Measurements from ENCODE around the gene TMEFF1. TPM values are rescaled to one million over a fixed set of nuclear protein-coding genes. Genes with fewer than 3 reads are reported as not detected.

Gene TMEFF1
- total RNA-seq, 2 experiments from 2014 or later: 0.24 to 0.95 TPM

GRCh38 chr9:100455470-100455869, 17.5 kb upstream of the TMEFF1 start:
- Mint-ChIP-seq H3K4me1 (ENCODE audit: low read depth) (no peaks in the 10 kb centered on the region), H3K27me3 (no peaks in the 10 kb centered on the region), H3K9me3 (no peaks in the 10 kb centered on the region), H3K36me3 (peaks cover 21% of the 10 kb centered on the region), H3K27ac (no peak overlapping the region), H3K4me3 (no peak overlapping the region)
- intact Hi-C loops (cut with micrococcal nuclease): no loop called here
- DNase-seq: no peak
- POLR2A ChIA-PET: no interaction called here
- CTCF ChIA-PET: no interaction called here

DNA sequence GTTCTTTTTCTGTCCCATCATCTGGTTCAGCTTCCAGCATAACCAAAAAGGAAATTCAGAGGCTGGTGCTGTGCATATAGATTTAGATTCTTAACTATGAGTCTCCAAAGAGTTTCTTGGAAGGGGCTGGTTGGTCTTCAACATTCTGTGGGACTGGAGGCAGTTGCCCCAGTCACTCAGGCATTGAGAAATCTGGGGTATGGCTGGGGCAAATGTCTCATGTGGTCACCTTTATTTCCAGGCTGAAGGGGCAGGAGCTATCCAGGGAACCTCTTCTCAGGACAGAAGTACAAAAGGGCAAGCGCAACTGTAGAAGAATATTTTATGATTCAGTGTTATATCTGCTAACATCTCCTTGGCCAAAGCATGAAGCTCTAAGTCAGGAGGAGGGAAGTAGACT, 15.4 kb upstream of the TMEFF1 start:
- H3K27me3 Mint-ChIP-seq: no peaks in the 10 kb centered on the region
- no peak overlapping the region for H3K27ac Mint-ChIP-seq
- intact Hi-C loops (cut with micrococcal nuclease): no loop called here
- ChIA-PET POLR2A (no interaction called here), CTCF (no interaction called here)
- H3K9me3 Mint-ChIP-seq: no peaks in the 10 kb centered on the region
- no peak for DNase-seq
- peaks cover 6% of the 10 kb centered on the region for H3K36me3 Mint-ChIP-seq
- no peaks in the 10 kb centered on the region for H3K4me1 Mint-ChIP-seq (ENCODE audit: low read depth)
- no peak overlapping the region for H3K4me3 Mint-ChIP-seq

- intact Hi-C loops (cut with micrococcal nuclease): no loop called here
- Mint-ChIP-seq H3K4me3 (no peak overlapping the region), H3K27ac (no peak overlapping the region), H3K9me3 (no peaks in the 10 kb centered on the region), H3K27me3 (no peaks in the 10 kb centered on the region), H3K36me3 (no peaks in the 10 kb centered on the region), H3K4me1 (ENCODE audit: low read depth) (no peaks in the 10 kb centered on the region)
- ChIA-PET CTCF (interaction anchor here (1.3 kb wide), 1 partner anchor 22 kb away, joined by 5 read pairs; no protein-coding TSS in a partner anchor), POLR2A (no interaction called here)
- DNase-seq: no peak
Measured at GRCh38 chr9:100459963-100460362, 13.0 kb upstream of the TMEFF1 start.

GRCh38 chr9:100465274-100465673, 7.7 kb upstream of the TMEFF1 start:
- CTCF ChIA-PET: no interaction called here
- Mint-ChIP-seq H3K4me3 (no peak overlapping the region), H3K4me1 (ENCODE audit: low read depth) (no peaks in the 10 kb centered on the region), H3K27ac (no peak overlapping the region), H3K9me3 (no peaks in the 10 kb centered on the region), H3K36me3 (no peaks in the 10 kb centered on the region), H3K27me3 (peaks cover 2% of the 10 kb centered on the region)
- POLR2A ChIA-PET: no interaction called here
- DNase-seq: no peak
- intact Hi-C loops (cut with micrococcal nuclease): no loop called here

DNA sequence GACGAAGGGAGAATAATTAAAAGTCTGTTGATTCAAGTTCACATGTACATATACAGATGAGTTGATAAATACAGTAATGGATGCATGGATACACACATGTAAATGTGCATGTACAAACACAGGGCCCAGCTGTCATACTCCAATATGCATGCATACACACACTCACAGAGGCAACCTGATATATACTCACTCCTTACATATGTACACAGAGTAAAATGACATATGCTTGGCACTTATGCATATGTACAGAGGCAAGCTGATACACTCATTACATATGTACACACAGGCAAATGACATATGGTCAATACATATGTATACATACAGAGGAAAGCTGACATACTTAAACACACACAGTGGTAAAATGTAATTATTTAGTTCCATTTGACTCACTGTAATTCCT, 7.2 kb upstream of the TMEFF1 start:
- H3K4me3 Mint-ChIP-seq: no peak overlapping the region
- POLR2A ChIA-PET: no interaction called here
- no peak overlapping the region for H3K27ac Mint-ChIP-seq
- no peaks in the 10 kb centered on the region for H3K4me1 Mint-ChIP-seq (ENCODE audit: low read depth)
- intact Hi-C loops (cut with micrococcal nuclease): no loop called here
- no peaks in the 10 kb centered on the region for H3K9me3 Mint-ChIP-seq
- H3K36me3 Mint-ChIP-seq: no peaks in the 10 kb centered on the region
- no peak for DNase-seq
- CTCF ChIA-PET: interaction anchor here (1.3 kb wide), 1 partner anchor 28 kb away, joined by 4 read pairs; no protein-coding TSS in a partner anchor
- H3K27me3 Mint-ChIP-seq: peaks cover 2% of the 10 kb centered on the region

DNA sequence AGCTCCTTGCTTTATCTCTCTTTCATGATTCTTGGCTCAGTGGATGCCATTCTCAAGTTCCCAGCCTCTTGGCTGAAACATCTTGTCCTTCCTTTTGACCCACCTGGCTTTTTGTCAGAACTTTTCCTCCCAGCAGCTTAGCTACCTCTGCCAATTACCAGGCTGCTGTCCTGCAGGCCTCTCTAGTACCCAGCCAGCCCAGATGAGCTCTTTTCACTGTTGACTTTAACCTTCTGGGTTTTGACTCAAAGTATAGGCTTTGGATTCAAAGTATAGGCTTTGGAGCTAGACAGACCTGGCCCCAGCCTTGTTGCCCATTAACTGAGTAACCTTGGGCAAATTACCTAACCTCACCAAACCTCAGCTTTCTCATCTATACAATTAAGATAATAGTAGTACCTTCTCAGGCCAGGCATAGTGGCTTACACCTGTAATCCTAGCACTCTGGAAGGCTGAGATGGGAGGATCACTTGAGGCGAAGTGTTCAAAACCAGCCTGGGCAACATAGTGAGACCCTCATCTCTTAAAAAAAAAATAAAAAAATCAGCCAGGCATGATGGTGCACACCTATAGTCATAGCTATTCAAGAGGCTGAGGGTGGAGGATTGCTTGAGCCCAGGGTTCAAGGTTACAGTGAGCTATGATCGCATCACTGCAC, 6.6 kb upstream of the TMEFF1 start:
- no peaks in the 10 kb centered on the region for H3K36me3 Mint-ChIP-seq
- no peaks in the 10 kb centered on the region for H3K4me1 Mint-ChIP-seq (ENCODE audit: low read depth)
- no peak for DNase-seq
- H3K4me3 Mint-ChIP-seq: no peak overlapping the region
- POLR2A ChIA-PET: no interaction called here
- H3K9me3 Mint-ChIP-seq: no peaks in the 10 kb centered on the region
- H3K27ac Mint-ChIP-seq: no peak overlapping the region
- intact Hi-C loops (cut with micrococcal nuclease): no loop called here
- peaks cover 2% of the 10 kb centered on the region for H3K27me3 Mint-ChIP-seq
- CTCF ChIA-PET: interaction anchor here (1.2 to 1.3 kb wide), 2 partner anchors 29 to 250 kb away, joined by 3 to 4 read pairs; no protein-coding TSS in a partner anchor

GRCh38 chr9:100466829-100467221, 6.1 kb upstream of the TMEFF1 start:
- no peaks in the 10 kb centered on the region for H3K9me3 Mint-ChIP-seq
- H3K27ac Mint-ChIP-seq: no peak overlapping the region
- no peak overlapping the region for H3K4me3 Mint-ChIP-seq
- peaks cover 2% of the 10 kb centered on the region for H3K27me3 Mint-ChIP-seq
- ChIA-PET CTCF (interaction anchor here (1.2 to 1.3 kb wide), 2 partner anchors 29 to 251 kb away, joined by 3 to 4 read pairs; no protein-coding TSS in a partner anchor), POLR2A (no interaction called here)
- intact Hi-C loops (cut with micrococcal nuclease): no loop called here
- no peaks in the 10 kb centered on the region for H3K36me3 Mint-ChIP-seq
- no peak for DNase-seq
- H3K4me1 Mint-ChIP-seq (ENCODE audit: low read depth): no peaks in the 10 kb centered on the region

DNA sequence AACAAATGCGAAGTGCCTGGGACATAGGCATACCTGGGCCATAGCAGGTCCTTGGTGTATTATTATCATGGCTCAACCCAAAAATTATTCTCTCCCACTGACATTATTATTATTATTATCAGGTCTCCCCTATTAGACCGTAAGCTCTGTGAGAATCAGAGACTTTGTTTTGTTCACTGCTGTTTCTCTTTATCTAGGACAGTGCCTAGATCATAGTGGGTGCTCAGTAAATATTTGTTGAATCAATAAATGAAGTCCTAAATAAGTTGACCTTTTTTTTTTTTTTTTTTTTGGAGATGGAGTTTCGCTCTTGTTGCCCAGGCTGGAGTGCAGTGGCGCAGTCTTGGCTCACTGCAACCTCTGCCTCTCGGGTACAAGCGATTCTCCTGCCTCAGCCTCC, 4.9 kb upstream of the TMEFF1 start:
- CTCF ChIA-PET: no interaction called here
- intact Hi-C loops (cut with micrococcal nuclease): no loop called here

GRCh38 chr9:100472268-100472667, 681 bp upstream of the TMEFF1 start:
- peaks cover 1% of the 10 kb centered on the region for H3K36me3 Mint-ChIP-seq
- H3K4me3 Mint-ChIP-seq: no peak overlapping the region
- intact Hi-C loops (cut with micrococcal nuclease): no loop called here
- CTCF ChIA-PET: interaction anchor here (0.8 to 1.1 kb wide), 4 partner anchors 34 to 148 kb away, joined by 3 to 4 read pairs (median 4); no protein-coding TSS in a partner anchor
- peaks cover 19% of the 10 kb centered on the region for H3K27me3 Mint-ChIP-seq
- POLR2A ChIA-PET: no interaction called here
- peaks cover 3% of the 10 kb centered on the region for H3K4me1 Mint-ChIP-seq (ENCODE audit: low read depth)
- H3K9me3 Mint-ChIP-seq: no peaks in the 10 kb centered on the region
- H3K27ac Mint-ChIP-seq: no peak overlapping the region
- DNase-seq: no peak

More for the DNA sequence above, 4.9 kb upstream of the TMEFF1 start:
- POLR2A ChIA-PET: no interaction called here
- Mint-ChIP-seq H3K27me3 (peaks cover 6% of the 10 kb centered on the region), H3K27ac (no peak overlapping the region), H3K4me1 (ENCODE audit: low read depth) (no peaks in the 10 kb centered on the region), H3K9me3 (no peaks in the 10 kb centered on the region), H3K36me3 (no peaks in the 10 kb centered on the region), H3K4me3 (no peak overlapping the region)
- DNase-seq: no peak

DNA sequence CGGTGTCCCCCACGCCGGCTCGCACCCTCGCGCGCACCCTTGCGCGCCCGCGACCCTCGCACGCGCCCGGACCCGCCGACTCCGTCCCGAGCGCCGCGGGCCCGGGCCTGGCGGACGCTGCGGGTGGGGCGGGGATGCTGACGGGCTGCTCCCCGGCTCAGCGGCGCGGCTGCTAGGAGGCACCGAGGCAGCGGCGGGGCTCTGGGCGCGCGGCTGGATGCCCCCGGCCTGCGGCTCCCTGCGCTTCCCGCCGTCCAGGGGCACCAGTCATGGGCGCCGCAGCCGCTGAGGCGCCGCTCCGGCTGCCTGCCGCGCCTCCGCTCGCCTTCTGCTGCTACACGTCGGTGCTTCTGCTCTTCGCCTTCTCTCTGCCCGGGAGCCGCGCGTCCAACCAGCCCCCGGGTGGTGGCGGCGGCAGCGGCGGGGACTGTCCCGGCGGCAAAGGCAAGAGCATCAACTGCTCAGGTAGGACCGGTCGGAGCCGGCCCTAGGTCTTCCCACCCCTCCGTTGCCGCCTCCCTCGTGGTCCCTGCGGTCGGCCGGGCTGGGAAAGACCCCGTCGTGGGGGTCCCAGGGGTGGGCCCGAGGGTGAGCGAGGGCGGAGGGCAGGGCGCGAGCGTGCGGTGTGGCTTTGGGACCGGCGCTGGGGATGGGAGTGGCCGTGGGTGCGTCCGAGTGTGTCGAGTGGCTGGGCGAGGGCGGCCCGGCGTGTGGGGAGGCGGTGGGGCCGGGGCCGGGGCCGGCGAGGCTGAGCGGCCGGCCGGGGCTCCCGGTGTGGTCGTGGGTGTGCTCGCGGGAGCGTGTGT, 530 bp downstream of the TMEFF1 start:
- intact Hi-C loops (cut with micrococcal nuclease): no loop called here
- no peak overlapping the region for H3K27ac Mint-ChIP-seq
- peaks cover 1% of the 10 kb centered on the region for H3K36me3 Mint-ChIP-seq
- peaks cover 3% of the 10 kb centered on the region for H3K4me1 Mint-ChIP-seq (ENCODE audit: low read depth)
- H3K4me3 Mint-ChIP-seq: peak overlapping the region; percentile 58
- POLR2A ChIA-PET: no interaction called here
- H3K27me3 Mint-ChIP-seq: peaks cover 20% of the 10 kb centered on the region
- DNase-seq: peak; percentile 43
- no peaks in the 10 kb centered on the region for H3K9me3 Mint-ChIP-seq
- CTCF ChIA-PET: interaction anchor here (1.0 to 1.1 kb wide), 3 partner anchors 32 to 128 kb away, joined by 3 to 4 read pairs (median 3); no protein-coding TSS in a partner anchor

- ChIA-PET POLR2A (no interaction called here), CTCF (no interaction called here)
- peak; percentile 9 for DNase-seq
- peaks cover 20% of the 10 kb centered on the region for H3K27me3 Mint-ChIP-seq
- no peaks in the 10 kb centered on the region for H3K9me3 Mint-ChIP-seq
- peaks cover 3% of the 10 kb centered on the region for H3K4me1 Mint-ChIP-seq (ENCODE audit: low read depth)
- peak overlapping the region; percentile 51 for H3K4me3 Mint-ChIP-seq
- H3K27ac Mint-ChIP-seq: no peak overlapping the region
- intact Hi-C loops (cut with micrococcal nuclease): no loop called here
- peaks cover 1% of the 10 kb centered on the region for H3K36me3 Mint-ChIP-seq
Measured at GRCh38 chr9:100474082-100474923, 1.4 kb downstream of the TMEFF1 start.

- Mint-ChIP-seq H3K4me3 (no peak overlapping the region), H3K36me3 (peaks cover 1% of the 10 kb centered on the region), H3K27ac (no peak overlapping the region), H3K4me1 (ENCODE audit: low read depth) (peaks cover 3% of the 10 kb centered on the region), H3K9me3 (no peaks in the 10 kb centered on the region), H3K27me3 (peaks cover 21% of the 10 kb centered on the region)
- ChIA-PET POLR2A (no interaction called here), CTCF (interaction anchor here (0.7 to 1.5 kb wide), 2 partner anchors 37 to 41 kb away, joined by 3 to 4 read pairs; no protein-coding TSS in a partner anchor)
- intact Hi-C loops (cut with micrococcal nuclease): no loop called here
- DNase-seq: no peak
Measured at GRCh38 chr9:100474924-100475276, 2.0 kb downstream of the TMEFF1 start.

All from activated CD4-positive, alpha-beta memory T cell treated with anti-CD3 and anti-CD28 coated beads for 36 hours (primary cell).